Keratinocyte (primary cell): ENCODE results near the gene GAP43.

ENCODE experiments used
- EZH2 ChIP-seq: IDR thresholded peaks from one replicate; pipeline ENCODE4 v1.6.1; 2012; ENCODE audit warnings: inconsistent platforms, mild to moderate bottlenecking, low read length, moderate library complexity
- TF ChIP-seq, protein P1 (sequence below), 3 experiments: IDR thresholded peaks in 1 of 3; conservative IDR thresholded peaks in 1 of 3; optimal IDR thresholded peaks in 1 of 3; 2 replicates in 2 of 3; 3 replicates in 1 of 3; pipeline versions ENCODE3 to v1.5.1; 2011; ENCODE audit warnings: low read length in 3 of 3, mild to moderate bottlenecking in 3 of 3, moderate library complexity in 2 of 3, control low read depth in 1 of 3, inconsistent platforms in 1 of 3; ENCODE audit not compliant: insufficient read depth in 2 of 3; ENCODE audit errors: extremely low read depth in 1 of 3

DNA sequence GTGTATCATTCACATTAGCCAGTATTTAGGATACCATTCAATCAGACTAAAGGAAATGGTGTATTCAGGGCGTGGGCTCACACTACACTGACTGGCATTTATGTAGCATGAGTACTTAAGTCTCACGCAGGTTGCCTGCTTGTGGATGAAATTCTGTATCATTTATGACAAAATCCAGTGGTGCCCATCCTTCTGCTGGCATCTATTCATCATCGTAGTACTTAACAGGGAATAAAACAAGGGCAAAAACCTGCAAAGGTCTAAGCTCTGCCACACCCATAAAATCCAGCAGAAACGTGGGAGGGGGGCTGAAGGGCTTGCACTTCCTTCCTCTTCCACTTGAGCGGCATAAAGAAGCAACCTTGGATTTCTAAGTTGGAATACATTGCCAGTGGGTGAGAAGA is 2.7 kb downstream of the GAP43 start:
- TF ChIP-seq, protein P1, sequence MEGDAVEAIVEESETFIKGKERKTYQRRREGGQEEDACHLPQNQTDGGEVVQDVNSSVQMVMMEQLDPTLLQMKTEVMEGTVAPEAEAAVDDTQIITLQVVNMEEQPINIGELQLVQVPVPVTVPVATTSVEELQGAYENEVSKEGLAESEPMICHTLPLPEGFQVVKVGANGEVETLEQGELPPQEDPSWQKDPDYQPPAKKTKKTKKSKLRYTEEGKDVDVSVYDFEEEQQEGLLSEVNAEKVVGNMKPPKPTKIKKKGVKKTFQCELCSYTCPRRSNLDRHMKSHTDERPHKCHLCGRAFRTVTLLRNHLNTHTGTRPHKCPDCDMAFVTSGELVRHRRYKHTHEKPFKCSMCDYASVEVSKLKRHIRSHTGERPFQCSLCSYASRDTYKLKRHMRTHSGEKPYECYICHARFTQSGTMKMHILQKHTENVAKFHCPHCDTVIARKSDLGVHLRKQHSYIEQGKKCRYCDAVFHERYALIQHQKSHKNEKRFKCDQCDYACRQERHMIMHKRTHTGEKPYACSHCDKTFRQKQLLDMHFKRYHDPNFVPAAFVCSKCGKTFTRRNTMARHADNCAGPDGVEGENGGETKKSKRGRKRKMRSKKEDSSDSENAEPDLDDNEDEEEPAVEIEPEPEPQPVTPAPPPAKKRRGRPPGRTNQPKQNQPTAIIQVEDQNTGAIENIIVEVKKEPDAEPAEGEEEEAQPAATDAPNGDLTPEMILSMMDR (optimal IDR thresholded peaks at IDR 0.05 in 1 of 3, IDR thresholded peaks at IDR 0.05 in 1 of 3, conservative IDR thresholded peaks at IDR 0.05 in 1 of 3; ENCODE audit: extremely low read depth in 1 of 3, insufficient read depth in 2 of 3, low read length in 3 of 3), result no peak
- TF ChIP-seq EZH2, result no peak
